Small intestine (tissue), 7 donors: ENCODE measurements around the gene LTB4R2. TPM values are rescaled to one million over a fixed set of nuclear protein-coding genes. Genes with fewer than 3 reads are reported as not detected.

Experiments
- DNase-seq, 2 donors: peaks; one replicate each; pipeline versions ENCODE4 v3.0.0 to v3.0.0-alpha.2; 2013
- FAIRE-seq: peaks from 2 replicates; lab custom pipeline; 2012; peaks lifted over from hg19 to GRCh38; lab: Jason Lieb, UNC
- H3K27ac ChIP-seq, 3 donors: one replicate each; pipeline ENCODE4 v1.5.1; 2013; ENCODE audit warnings: low read length in 2 of 3, mild to moderate bottlenecking in 2 of 3, control low read depth in 1 of 3, inconsistent platforms in 1 of 3, low read depth in 1 of 3, moderate library complexity in 1 of 3
- H3K27me3 ChIP-seq, 3 donors: one replicate each; pipeline ENCODE4 v1.6.1; 2013; ENCODE audit warnings: low read length in 3 of 3, inconsistent platforms in 1 of 3; ENCODE audit not compliant: control insufficient read depth in 3 of 3, insufficient read depth in 3 of 3
- H3K36me3 ChIP-seq, 3 donors: one replicate each; pipeline ENCODE4 v1.6.1; 2013; ENCODE audit warnings: low read length in 3 of 3, inconsistent platforms in 1 of 3, low read depth in 1 of 3, mild to moderate bottlenecking in 1 of 3, moderate library complexity in 1 of 3; ENCODE audit not compliant: control insufficient read depth in 3 of 3, insufficient read depth in 2 of 3
- H3K4me1 ChIP-seq, 3 donors: one replicate each; pipeline ENCODE4 v1.6.1; 2013; ENCODE audit warnings: low read length in 2 of 3, inconsistent platforms in 1 of 3, low read depth in 1 of 3, mild to moderate bottlenecking in 1 of 3, moderate library complexity in 1 of 3; ENCODE audit not compliant: control insufficient read depth in 3 of 3, insufficient read depth in 2 of 3
- H3K4me3 ChIP-seq, 3 donors: one replicate each; pipeline ENCODE4 v1.5.1; 2013; ENCODE audit warnings: low read length in 3 of 3, control low read depth in 1 of 3, inconsistent platforms in 1 of 3, low read depth in 1 of 3, mild to moderate bottlenecking in 1 of 3, moderate library complexity in 1 of 3
- H3K9me3 ChIP-seq, 2 donors: one replicate each; pipeline ENCODE4 v1.6.1; 2013; ENCODE audit warnings: low read depth in 1 of 2, low read length in 1 of 2; ENCODE audit not compliant: control insufficient read depth in 2 of 2, insufficient read depth in 1 of 2
- WGBS, 3 donors: extraction: QIAGEN DNeasy Blood & Tissue Kit; methylation state at CpG; one replicate each; pipeline ENCODE4 v1.1.7; 2013; 5-methylcytosine and 5-hydroxymethylcytosine counted together
- polyA plus RNA-seq, 4 donors: library from polyadenylated mRNA; stranded (reverse) in 3 of 4; unstranded in 1 of 4; fragments of 200-250 nt in 3 of 4; fragments of 120-200 nt in 1 of 4; gene quantifications; one replicate each; pipeline versions ENCODE4 v1.2.1 to v1.2.3, GENCODE V29; 2013
- donor health status: healthy with polysubstance abuse.
- donor health status: control.
- donor health status: control.
- donor health status: Bipolar disorder and iron deficiency.
- donor health status: healthy.

The LTB4R2 gene
- polyA plus RNA-seq, 4 donors: 0.89 to 4.7 (median 2.3) TPM

DNA sequence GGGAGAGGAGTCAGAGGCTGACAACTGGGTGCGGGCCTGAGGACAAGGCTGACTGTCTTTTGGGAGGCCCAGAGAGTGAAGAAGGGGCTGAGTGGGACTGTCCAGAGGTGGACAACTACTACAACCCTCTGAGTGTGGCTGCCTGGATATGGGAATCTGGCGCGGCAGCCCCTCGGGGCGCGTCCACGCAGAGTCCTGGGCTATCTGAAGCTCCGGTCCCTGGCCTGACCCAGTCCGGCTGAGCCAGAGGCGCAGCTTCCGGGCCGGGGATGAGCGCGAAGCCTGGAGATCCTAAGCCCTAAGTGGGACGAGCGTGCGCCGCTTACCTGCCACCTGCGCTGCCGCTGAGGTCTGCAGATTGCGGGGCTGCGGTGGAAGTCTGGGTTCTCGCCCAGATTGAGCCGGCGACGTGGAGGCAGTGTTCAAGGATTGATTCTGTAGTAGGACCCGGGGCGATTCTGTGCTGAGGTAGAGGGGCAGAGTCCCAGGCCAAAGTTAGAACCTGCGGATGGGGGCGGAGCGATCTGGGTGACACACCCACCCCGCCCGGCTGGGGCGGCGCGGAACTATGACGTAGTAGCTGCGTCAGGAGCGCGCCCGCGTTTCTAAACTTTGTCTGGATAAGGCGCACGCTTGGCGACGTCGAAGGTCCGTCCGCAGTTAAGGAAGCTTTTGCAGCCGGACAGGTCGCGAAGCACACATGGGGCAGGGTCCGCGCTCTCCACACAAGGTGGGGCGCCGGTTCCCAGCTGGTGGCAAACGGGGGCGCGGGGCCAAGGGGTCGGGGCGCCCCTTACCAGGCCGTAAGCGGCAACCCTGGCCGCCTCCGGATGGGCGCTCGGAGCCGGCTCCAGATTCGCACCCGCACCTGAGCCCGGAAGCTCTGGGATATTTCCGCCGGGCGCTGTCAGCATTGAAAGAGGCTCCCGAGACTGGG lies 10.4 kb upstream of the LTB4R2 start, which contains the start of the genes DHRS1 and NOP9:
Gene DHRS1, minus strand, starts transcription at position 526 of the 937 bp plus-strand sequence. CDS start 674 bp downstream, outside the sequence.
Gene NOP9, plus strand, starts transcription at position 596 of the 937 bp plus-strand sequence. Its CDS starts 105 bp downstream, at position 701.
- Histone ChIP-seq H3K36me3 (peaks cover 11 to 58% (median 20%) of the 10 kb centered on the region in 3 donors), H3K27me3 (no peaks in the 10 kb centered on the region), H3K4me3 (peak within 1 kb of the TSS; percentile 80 to 97 (median 88)), H3K27ac (peak within 1 kb of the TSS; percentile 93 to 98 (median 94)), H3K9me3 (no peaks in the 10 kb centered on the region), H3K4me1 (peaks cover 0 to 66% (median 4%) of the 10 kb centered on the region in 3 donors)
- WGBS, 3 donors: 0 to 1% (median 1%) methylated on average over 72 to 75 of the region's 75 CpGs
- DNase-seq (peak; percentile 93 to 98), FAIRE-seq (no peak)

GRCh38 chr14:24300326-24300980 lies 9.5 kb upstream of the LTB4R2 start:
- FAIRE-seq (no peak), DNase-seq (no peak)

DNA sequence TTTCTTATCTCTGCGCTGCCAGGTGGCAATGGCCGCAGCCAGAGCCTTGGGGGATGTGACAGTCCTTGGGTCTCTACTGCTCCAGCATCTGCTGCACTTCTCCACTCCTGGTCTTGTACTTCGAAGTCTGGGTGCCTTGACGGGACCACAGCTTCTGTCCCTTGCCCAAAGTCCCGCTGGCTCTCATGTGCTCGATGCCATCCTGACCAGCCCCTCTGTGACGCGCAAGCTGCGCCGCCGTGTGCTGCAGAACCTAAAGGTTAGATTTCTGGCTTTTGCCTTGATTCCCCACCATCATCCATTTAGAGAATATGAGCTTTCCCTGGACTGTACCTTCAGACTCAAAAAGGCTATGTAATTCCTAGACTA lies 5.9 kb upstream of the LTB4R2 start:
- peaks cover 0 to 85% (median 6%) of the 10 kb centered on the region in 3 donors for H3K4me1 ChIP-seq
- H3K27ac ChIP-seq: peak overlapping the region in 2 of 3 donors; percentile 73 to 84
- H3K27me3 ChIP-seq: no peaks in the 10 kb centered on the region
- no peak for FAIRE-seq
- DNase-seq: no peak
- WGBS, 3 donors: 66 to 91% (median 76%) methylated on average over 11 of the region's 11 CpGs
- H3K4me3 ChIP-seq: no peak overlapping the region
- H3K36me3 ChIP-seq: peaks cover 27 to 67% (median 31%) of the 10 kb centered on the region in 3 donors
- no peaks in the 10 kb centered on the region for H3K9me3 ChIP-seq

More at GRCh38 chr14:24300326-24300980, 9.5 kb upstream of the LTB4R2 start:
- Histone ChIP-seq H3K27me3 (no peaks in the 10 kb centered on the region), H3K36me3 (peaks cover 18 to 62% (median 26%) of the 10 kb centered on the region in 3 donors), H3K27ac (peak overlapping the region; percentile 79 to 98 (median 88)), H3K4me3 (peak overlapping the region; percentile 80 to 97 (median 88)), H3K4me1 (peaks cover 0 to 72% (median 4%) of the 10 kb centered on the region in 3 donors), H3K9me3 (no peaks in the 10 kb centered on the region)
- 14 to 27% (median 18%) methylated on average over 16 of the region's 16 CpGs for WGBS, 3 donors

DNA sequence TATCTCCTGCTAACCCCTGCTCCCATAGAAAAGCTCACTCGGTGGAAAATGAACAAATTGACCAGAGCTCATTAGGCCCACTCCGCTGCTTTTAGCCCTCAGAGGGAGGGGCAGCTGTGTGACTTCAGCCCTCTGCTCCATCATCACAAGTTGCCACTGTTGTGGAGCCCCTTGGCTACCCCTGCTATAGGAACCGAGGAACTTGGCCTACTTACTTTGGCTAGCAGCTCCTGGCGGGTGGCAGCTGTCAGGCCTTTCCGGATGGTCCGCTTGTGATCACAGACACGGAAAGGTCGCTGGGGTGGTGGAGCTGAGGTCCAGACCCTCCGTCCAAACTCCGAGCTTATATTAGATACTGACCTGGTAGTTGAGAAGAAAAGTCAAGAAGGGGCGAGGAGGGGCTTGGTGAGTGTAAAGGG lies 2.8 kb upstream of the LTB4R2 start:
- DNase-seq: peak in 1 of 2 donors; percentile 38
- 32 to 70% (median 40%) methylated on average over 11 of the region's 11 CpGs for WGBS, 3 donors
- no peak for FAIRE-seq
- peak overlapping the region; percentile 76 to 99 (median 98) for H3K27ac ChIP-seq
- peak overlapping the region in 2 of 3 donors; percentile 55 to 64 for H3K4me3 ChIP-seq
- peaks cover 20 to 72% (median 25%) of the 10 kb centered on the region in 3 donors for H3K36me3 ChIP-seq
- no peaks in the 10 kb centered on the region for H3K9me3 ChIP-seq
- no peaks in the 10 kb centered on the region for H3K27me3 ChIP-seq
- H3K4me1 ChIP-seq: peaks cover 4 to 86% (median 19%) of the 10 kb centered on the region in 3 donors

DNA sequence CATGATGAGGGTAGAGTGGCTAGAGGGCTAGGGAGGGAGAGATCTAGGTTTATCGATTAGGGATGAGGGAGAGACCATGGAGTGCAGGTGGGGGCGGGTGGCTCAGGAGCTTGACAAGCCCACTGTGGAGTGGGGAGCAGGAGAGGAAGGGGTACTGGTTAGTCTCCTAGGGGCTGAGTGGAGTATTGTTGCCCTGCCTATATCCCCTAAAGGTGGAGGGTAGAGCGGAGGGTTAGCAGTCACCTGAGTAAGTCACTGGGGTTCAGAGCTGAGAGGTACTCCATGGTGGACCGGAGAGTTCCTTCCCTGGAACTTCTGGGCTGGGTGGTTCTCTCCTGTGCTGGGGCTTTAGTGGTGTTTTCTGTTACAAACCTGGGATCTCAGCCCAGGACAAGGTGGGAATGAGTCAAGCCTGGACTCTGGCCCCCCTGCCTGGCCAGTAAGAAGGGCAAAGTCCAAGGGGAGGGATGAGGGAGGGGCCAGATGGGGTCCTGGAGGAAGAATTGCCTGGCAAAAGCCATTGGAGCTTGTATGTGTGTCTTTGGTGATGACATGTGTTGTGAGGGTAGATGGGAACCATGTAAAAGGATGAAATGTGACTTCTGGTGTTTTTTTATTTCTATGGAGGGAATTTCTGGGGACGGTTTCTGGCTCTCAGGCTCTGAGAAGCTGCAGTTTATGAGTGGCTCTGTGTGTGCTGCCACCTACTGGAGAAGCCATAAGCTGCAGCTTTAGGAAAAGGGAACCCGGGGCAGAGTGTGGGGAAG lies 2.2 kb upstream of the LTB4R2 start, which contains the start of gene CIDEB:
Gene CIDEB, minus strand, starts transcription at position 403 of the 767 bp plus-strand sequence. Its CDS starts 119 bp downstream, at position 284.
- Histone ChIP-seq H3K4me3 (peak within 1 kb of the TSS in 2 of 3 donors; percentile 55 to 64), H3K9me3 (no peaks in the 10 kb centered on the region), H3K27ac (peak within 1 kb of the TSS; percentile 76 to 99 (median 98)), H3K36me3 (peaks cover 20 to 68% (median 20%) of the 10 kb centered on the region in 3 donors), H3K27me3 (no peaks in the 10 kb centered on the region), H3K4me1 (peaks cover 4 to 80% (median 17%) of the 10 kb centered on the region in 3 donors)
- WGBS, 3 donors: 9 to 44% (median 23%) methylated on average over 6 of the region's 6 CpGs
- DNase-seq (peak; percentile 95 to 96), FAIRE-seq (no peak)

GRCh38 chr14:24308342-24309124 lies 1.4 kb upstream of the LTB4R2 start:
- DNase-seq (no peak), FAIRE-seq (no peak)
- H3K4me3 ChIP-seq: no peak overlapping the region
- peak overlapping the region; percentile 76 to 99 (median 98) for H3K27ac ChIP-seq
- 60 to 82% (median 70%) methylated on average over 7 of the region's 7 CpGs for WGBS, 3 donors
- H3K27me3 ChIP-seq: no peaks in the 10 kb centered on the region
- H3K36me3 ChIP-seq: peaks cover 20 to 66% (median 20%) of the 10 kb centered on the region in 3 donors
- H3K9me3 ChIP-seq: no peaks in the 10 kb centered on the region
- peaks cover 4 to 73% (median 15%) of the 10 kb centered on the region in 3 donors for H3K4me1 ChIP-seq

DNA sequence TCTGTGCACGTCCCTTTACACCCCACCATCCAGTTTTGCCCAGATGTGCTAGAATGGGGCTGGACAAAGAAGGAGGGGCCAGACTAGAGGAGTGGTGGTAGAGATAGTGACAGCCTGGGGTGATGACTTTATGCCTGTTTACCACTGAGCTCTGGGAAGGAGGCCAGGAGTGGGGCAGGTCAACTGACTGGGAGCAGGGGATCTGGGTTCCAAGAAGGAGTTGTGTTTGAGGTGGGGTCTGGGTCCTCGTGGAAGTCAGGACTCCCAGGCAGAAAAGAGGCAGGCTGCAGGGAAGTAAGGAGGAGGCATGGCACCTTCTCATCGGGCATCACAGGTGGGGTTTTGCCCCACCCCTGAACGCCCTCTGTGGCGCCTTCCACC lies 315 bp downstream of the LTB4R2 start:
- peak overlapping the region in 1 of 3 donors; percentile 54 for H3K4me3 ChIP-seq
- peaks cover 12 to 49% (median 14%) of the 10 kb centered on the region in 3 donors for H3K36me3 ChIP-seq
- H3K4me1 ChIP-seq: peaks cover 9 to 59% (median 18%) of the 10 kb centered on the region in 3 donors
- peak overlapping the region; percentile 67 to 83 (median 74) for H3K27ac ChIP-seq
- no peak for FAIRE-seq
- DNase-seq: peak; percentile 59 to 75
- H3K9me3 ChIP-seq: no peaks in the 10 kb centered on the region
- 11 to 28% (median 12%) methylated on average over 5 of the region's 5 CpGs for WGBS, 3 donors
- peaks cover 0 to 7% (median 0%) of the 10 kb centered on the region in 3 donors for H3K27me3 ChIP-seq
